Rectal smooth muscle tissue (tissue), 1 donor: ENCODE data around the gene TNS1.

Experiments
- H3K27ac ChIP-seq: one replicate; pipeline ENCODE4 v1.7.0; 2013; ENCODE audit warnings: low read depth, low read length, inconsistent platforms
- H3K27me3 ChIP-seq: one replicate; pipeline ENCODE4 v1.7.0; 2013; ENCODE audit warnings: low read length; ENCODE audit not compliant: control insufficient read depth, insufficient read depth
- H3K36me3 ChIP-seq: one replicate; pipeline ENCODE4 v1.7.0; 2013; ENCODE audit warnings: low read length; ENCODE audit not compliant: control insufficient read depth, insufficient read depth
- H3K4me1 ChIP-seq: one replicate; pipeline ENCODE4 v1.7.0; 2013; ENCODE audit warnings: low read length; ENCODE audit not compliant: control insufficient read depth, insufficient read depth
- H3K4me3 ChIP-seq: one replicate; pipeline ENCODE4 v1.7.0; 2013; ENCODE audit warnings: low read length
- H3K9ac ChIP-seq: one replicate; pipeline ENCODE4 v1.7.0; 2013; ENCODE audit warnings: low read length

TNS1 gene

GRCh38 chr2:217880891-217881290, 121.9 kb downstream of the TNS1 start:
- Histone ChIP-seq H3K9ac (no peak overlapping the region), H3K27ac (peak overlapping the region; percentile 48), H3K27me3 (no peaks in the 10 kb centered on the region), H3K4me1 (peaks cover 27% of the 10 kb centered on the region), H3K4me3 (no peak overlapping the region), H3K36me3 (peaks cover 40% of the 10 kb centered on the region)

GRCh38 chr2:217880287-217880889, 122.4 kb downstream of the TNS1 start:
- Histone ChIP-seq H3K27me3 (no peaks in the 10 kb centered on the region), H3K9ac (no peak overlapping the region), H3K27ac (peak overlapping the region; percentile 48), H3K36me3 (peaks cover 34% of the 10 kb centered on the region), H3K4me1 (peaks cover 27% of the 10 kb centered on the region), H3K4me3 (no peak overlapping the region)

- no peak overlapping the region for H3K4me3 ChIP-seq
- peaks cover 27% of the 10 kb centered on the region for H3K4me1 ChIP-seq
- H3K36me3 ChIP-seq, result peaks cover 26% of the 10 kb centered on the region
- no peaks in the 10 kb centered on the region for H3K27me3 ChIP-seq
- no peak overlapping the region for H3K9ac ChIP-seq
- H3K27ac ChIP-seq, result peak overlapping the region; percentile 71
These were observed 123.7 kb downstream of the TNS1 start for GRCh38 chr2:217878915-217879590.

- H3K9ac ChIP-seq, result no peak overlapping the region
- peak overlapping the region; percentile 71 for H3K27ac ChIP-seq
- H3K4me1 ChIP-seq, result peaks cover 27% of the 10 kb centered on the region
- no peak overlapping the region for H3K4me3 ChIP-seq
- H3K36me3 ChIP-seq, result peaks cover 24% of the 10 kb centered on the region
- no peaks in the 10 kb centered on the region for H3K27me3 ChIP-seq
These were observed 124.9 kb downstream of the TNS1 start for GRCh38 chr2:217877866-217878265.

GRCh38 chr2:217876253-217876570, 126.6 kb downstream of the TNS1 start:
- Histone ChIP-seq H3K9ac (no peak overlapping the region), H3K4me1 (peaks cover 34% of the 10 kb centered on the region)

GRCh38 chr2:217875556-217876252, 127.1 kb downstream of the TNS1 start:
- H3K9ac ChIP-seq, result no peak overlapping the region
- peaks cover 34% of the 10 kb centered on the region for H3K4me1 ChIP-seq
- H3K27ac ChIP-seq, result peak overlapping the region; percentile 71
- peaks cover 31% of the 10 kb centered on the region for H3K36me3 ChIP-seq
- H3K4me3 ChIP-seq, result no peak overlapping the region
- H3K27me3 ChIP-seq, result no peaks in the 10 kb centered on the region

More at GRCh38 chr2:217876253-217876570, 126.6 kb downstream of the TNS1 start:
- H3K27ac ChIP-seq, result peak overlapping the region; percentile 71
- H3K4me3 ChIP-seq, result no peak overlapping the region
- peaks cover 32% of the 10 kb centered on the region for H3K36me3 ChIP-seq
- no peaks in the 10 kb centered on the region for H3K27me3 ChIP-seq

- Histone ChIP-seq H3K4me3 (no peak overlapping the region), H3K4me1 (peaks cover 30% of the 10 kb centered on the region), H3K27me3 (no peaks in the 10 kb centered on the region), H3K9ac (no peak overlapping the region), H3K27ac (peak overlapping the region; percentile 71), H3K36me3 (peaks cover 26% of the 10 kb centered on the region)
These were observed 127.7 kb downstream of the TNS1 start for GRCh38 chr2:217875138-217875537.

GRCh38 chr2:217873371-217873770, 129.4 kb downstream of the TNS1 start:
- H3K4me1 ChIP-seq, result peaks cover 34% of the 10 kb centered on the region

GRCh38 chr2:217872319-217872718, 130.5 kb downstream of the TNS1 start:
- peaks cover 22% of the 10 kb centered on the region for H3K36me3 ChIP-seq
- no peaks in the 10 kb centered on the region for H3K27me3 ChIP-seq
- no peak overlapping the region for H3K4me3 ChIP-seq
- no peak overlapping the region for H3K9ac ChIP-seq
- peaks cover 34% of the 10 kb centered on the region for H3K4me1 ChIP-seq
- H3K27ac ChIP-seq, result peak overlapping the region; percentile 33

More at GRCh38 chr2:217873371-217873770, 129.4 kb downstream of the TNS1 start:
- Histone ChIP-seq H3K9ac (no peak overlapping the region), H3K36me3 (peaks cover 24% of the 10 kb centered on the region), H3K27ac (peak overlapping the region; percentile 2), H3K4me3 (no peak overlapping the region), H3K27me3 (no peaks in the 10 kb centered on the region)

GRCh38 chr2:217870528-217871011, 132.2 kb downstream of the TNS1 start:
- H3K9ac ChIP-seq, result no peak overlapping the region
- no peak overlapping the region for H3K4me3 ChIP-seq
- H3K36me3 ChIP-seq, result peaks cover 25% of the 10 kb centered on the region
- H3K27ac ChIP-seq, result peak overlapping the region; percentile 33
- no peaks in the 10 kb centered on the region for H3K27me3 ChIP-seq
- peaks cover 22% of the 10 kb centered on the region for H3K4me1 ChIP-seq

- H3K36me3 ChIP-seq, result peaks cover 29% of the 10 kb centered on the region
- H3K27ac ChIP-seq, result peak overlapping the region; percentile 65
- peaks cover 22% of the 10 kb centered on the region for H3K4me1 ChIP-seq
These were observed 133.9 kb downstream of the TNS1 start for GRCh38 chr2:217868911-217869334.

GRCh38 chr2:217868265-217868892, 134.4 kb downstream of the TNS1 start:
- H3K4me1 ChIP-seq, result peaks cover 22% of the 10 kb centered on the region
- H3K27ac ChIP-seq, result peak overlapping the region; percentile 60
- no peak overlapping the region for H3K4me3 ChIP-seq
- H3K27me3 ChIP-seq, result no peaks in the 10 kb centered on the region
- no peak overlapping the region for H3K9ac ChIP-seq
- H3K36me3 ChIP-seq, result peaks cover 27% of the 10 kb centered on the region

More at GRCh38 chr2:217868911-217869334, 133.9 kb downstream of the TNS1 start:
- no peaks in the 10 kb centered on the region for H3K27me3 ChIP-seq
- H3K4me3 ChIP-seq, result no peak overlapping the region
- no peak overlapping the region for H3K9ac ChIP-seq
